IMR-90 (cell line): ENCODE measurements around the gene HPRT1. TPM values are rescaled to one million over a fixed set of nuclear protein-coding genes. Genes with fewer than 3 reads are reported as not detected.

Experiments
- ATAC-seq: fragments of 200-7000 bp; cut with Tn5 transposase; 2 replicates; pipeline ENCODE4 v1.9.1; 2020; ENCODE audit warnings: low read depth, mild to moderate bottlenecking, moderate library complexity
- Bru-seq: library from RNA; stranded (reverse); fragments of 400-500 nt; gene quantifications from one replicate; lab custom pipeline; 2021; lab: Mats Ljungman, UMichigan
- BruChase-seq, 2 experiments: library from RNA; stranded (reverse); fragments of 400-500 nt; gene quantifications; one replicate each; lab custom pipeline; 2021; lab: Mats Ljungman, UMichigan
- BruUV-seq: library from RNA; stranded (reverse); fragments of 400-500 nt; replicated peaks from 2 replicates; lab custom pipeline; 2021; lab: Mats Ljungman, UMichigan
- CTCF ChIA-PET: fragments of 300-600 bp; formaldehyde crosslinking; extraction: SDS; loops from one replicate; lab custom pipeline; 2021; ENCODE audit warnings: antibody characterized with exemption; lab: Yijun Ruan, JAX
- POLR2A ChIA-PET: fragments of 300-600 bp; sonication (Branson Sonifier 250); formaldehyde crosslinking; loops from one replicate; lab custom pipeline; 2022; ENCODE audit warnings: antibody characterized with exemption; ENCODE audit not compliant: unreplicated experiment; lab: Charles Lee
- DNase-seq: peaks from one replicate; pipeline ENCODE4 v3.0.0; 2013
- H2AFZ ChIP-seq: replicated peaks from 2 replicates; pipeline ENCODE3; 2013; ENCODE audit warnings: low read length, mild to moderate bottlenecking; ENCODE audit not compliant: poor library complexity
- H2AK5ac ChIP-seq: 2 replicates; pipeline ENCODE4 v1.6.1; 2013; ENCODE audit warnings: low read depth, low read length, inconsistent platforms
- H2AK9ac ChIP-seq: replicated peaks from 2 replicates; pipeline ENCODE3; 2013; ENCODE audit warnings: mild to moderate bottlenecking, low read depth, low read length, moderate library complexity; ENCODE audit not compliant: poor library complexity
- H2BK120ac ChIP-seq: 2 replicates; pipeline ENCODE4 v1.6.1; 2013; ENCODE audit warnings: low read depth, low read length, inconsistent platforms
- H2BK15ac ChIP-seq: 3 replicates; pipeline ENCODE4 v1.6.1; 2013; ENCODE audit warnings: low read depth, low read length, inconsistent platforms
- H2BK20ac ChIP-seq: 2 replicates; pipeline ENCODE4 v1.6.1; 2013; ENCODE audit warnings: low read depth, mild to moderate bottlenecking, inconsistent platforms, low read length, moderate library complexity
- H2BK5ac ChIP-seq: 2 replicates; pipeline ENCODE4 v1.6.1; 2013; ENCODE audit warnings: mild to moderate bottlenecking, low read depth, low read length, inconsistent platforms; ENCODE audit not compliant: poor library complexity, severe bottlenecking
- H3K14ac ChIP-seq: replicated peaks from 2 replicates; pipeline ENCODE4 v1.6.1; 2013; ENCODE audit warnings: low read depth, low read length, inconsistent platforms
- H3K18ac ChIP-seq: 2 replicates; pipeline ENCODE4 v1.6.1; 2013; ENCODE audit warnings: low read depth, low read length, control low read depth
- H3K23ac ChIP-seq: 2 replicates; pipeline ENCODE4 v1.6.1; 2013; ENCODE audit warnings: low read depth, low read length, inconsistent platforms
- H3K27ac ChIP-seq: 2 replicates; pipeline ENCODE4 v1.5.1; 2013; ENCODE audit warnings: mild to moderate bottlenecking, control low read depth, low read length; ENCODE audit not compliant: insufficient read depth
- H3K27me3 ChIP-seq: 2 replicates; pipeline ENCODE4 v1.6.1; 2013; ENCODE audit warnings: low read length; ENCODE audit not compliant: control insufficient read depth, insufficient read depth
- H3K36me3 ChIP-seq: 2 replicates; pipeline ENCODE4 v1.6.1; 2013; ENCODE audit warnings: low read length, mixed read lengths; ENCODE audit not compliant: control insufficient read depth, insufficient read depth
- H3K4ac ChIP-seq: 2 replicates; pipeline ENCODE4 v1.6.1; 2013; ENCODE audit warnings: low read depth, low read length, inconsistent platforms
- H3K4me1 ChIP-seq: 2 replicates; pipeline ENCODE4 v1.6.1; 2013; ENCODE audit warnings: low read length, mixed read lengths; ENCODE audit not compliant: control insufficient read depth, insufficient read depth
- H3K4me2 ChIP-seq: 2 replicates; pipeline ENCODE4 v1.6.1; 2013; ENCODE audit warnings: low read depth, mild to moderate bottlenecking, control low read depth, low read length, moderate library complexity
- H3K4me3 ChIP-seq: 2 replicates; pipeline ENCODE4 v1.5.1; 2013; ENCODE audit warnings: low read depth, mild to moderate bottlenecking, control low read depth, low read length, moderate library complexity; ENCODE audit not compliant: insufficient read depth
- H3K56ac ChIP-seq: 2 replicates; pipeline ENCODE4 v1.6.1; 2013; ENCODE audit warnings: low read length, inconsistent platforms; ENCODE audit not compliant: insufficient read depth; ENCODE audit errors: extremely low read depth
- H3K79me1 ChIP-seq, 2 experiments: 2 replicates each; pipeline ENCODE4 v1.6.1; 2013; ENCODE audit warnings: low read length in 2 of 2, inconsistent platforms in 1 of 2, low read depth in 1 of 2
- H3K9ac ChIP-seq: 2 replicates; pipeline ENCODE4 v1.6.1; 2013; ENCODE audit warnings: low read depth, low read length, control low read depth
- H3K9me1 ChIP-seq: 2 replicates; pipeline ENCODE4 v1.6.1; 2013; ENCODE audit warnings: low read length, inconsistent platforms; ENCODE audit not compliant: insufficient read depth
- H3K9me3 ChIP-seq: 2 replicates; pipeline ENCODE4 v1.6.1; 2013; ENCODE audit warnings: low read length; ENCODE audit not compliant: control insufficient read depth, insufficient read depth
- H4K20me1 ChIP-seq: 2 replicates; pipeline ENCODE4 v1.6.1; 2013; ENCODE audit warnings: low read length, inconsistent platforms; ENCODE audit not compliant: insufficient read depth
- H4K5ac ChIP-seq: 2 replicates; pipeline ENCODE4 v1.6.1; 2013; ENCODE audit warnings: mild to moderate bottlenecking, low read depth, low read length, control low read depth
- H4K8ac ChIP-seq, 2 experiments: 2 replicates each; pipeline ENCODE4 v1.6.1; 2013; ENCODE audit warnings: low read depth in 2 of 2, low read length in 2 of 2, control low read depth in 1 of 2, inconsistent platforms in 1 of 2
- H4K91ac ChIP-seq: 2 replicates; pipeline ENCODE4 v1.6.1; 2013; ENCODE audit warnings: low read depth, low read length, inconsistent platforms; ENCODE audit not compliant: insufficient read depth
- CEBPB ChIP-seq: IDR thresholded peaks from 2 replicates; pipeline ENCODE4 v1.6.1; 2012; ENCODE audit warnings: low read depth, low read length, improper control_type of control experiment
- CHD1 ChIP-seq: IDR thresholded peaks from 2 replicates; pipeline ENCODE4 v1.6.1; 2012; ENCODE audit warnings: low read depth, low read length, improper control_type of control experiment
- MAZ ChIP-seq: IDR thresholded peaks from 2 replicates; pipeline ENCODE4 v1.6.1; 2012; ENCODE audit warnings: low read depth, mild to moderate bottlenecking, low read length, improper control_type of control experiment, moderate library complexity, borderline replicate concordance
- NFE2L2 ChIP-seq: fragments of 150-350 bp; IDR thresholded peaks from 2 replicates; pipeline ENCODE4 v1.6.1; 2016; ENCODE audit warnings: low read depth, mild to moderate bottlenecking, low read length
- whole genome bisulfite sequencing, 2 experiments: methylation state at CpG; one replicate each; pipeline versions ENCODE4 v1.1.5 to v1.1.7; 2013; ENCODE audit warnings: missing lambda C conversion rate in 2 of 2; ENCODE audit not compliant: insufficient read length in 1 of 2; ENCODE audit errors: extremely low coverage in 2 of 2; 5-methylcytosine and 5-hydroxymethylcytosine counted together
- dilution Hi-C: fragments of 300-500 bp; cut with HindIII; formaldehyde crosslinking; loops from one replicate; pipeline ENCODE4 v1.14.3; 2018; ENCODE audit warnings: low sequenced_read_pairs; ENCODE audit not compliant: unreplicated experiment
- in situ Hi-C: fragments of 300-500 bp; cut with MboI; formaldehyde crosslinking; loops from 3 replicates; pipeline ENCODE4 v1.14.3; 2019; ENCODE audit warnings: low sequenced_read_pairs, inconsistent platforms, mixed read lengths
- intact Hi-C: fragments of 100-400 bp; cut with micrococcal nuclease; formaldehyde crosslinking; loops from 2 replicates; pipeline ENCODE4 v1.10.0; 2022
- long read RNA-seq: library from polyadenylated mRNA; unstranded; transcript quantifications from one replicate; pipeline ENCODE4 v2.0.0, GENCODE V29; 2021; ENCODE audit not compliant: unreplicated experiment
- polyA plus RNA-seq, 3 experiments: library from polyadenylated mRNA; depleted of rRNA; stranded (reverse); fragments of >200 nt; gene quantifications; 2 replicates each; pipeline ENCODE4 v1.2.3, GENCODE V29; 2012; ENCODE audit warnings: low replicate concordance in 1 of 3
- total RNA-seq: library from RNA; depleted of rRNA; stranded (reverse); fragments of >200 nt; gene quantifications from 2 replicates; pipeline ENCODE4 v1.2.3, GENCODE V29; 2012; rRNA removed
- TF ChIP-seq, protein P1 (sequence below): fragments of 150-350 bp; IDR thresholded peaks from 2 replicates; pipeline ENCODE4 v1.6.1; 2016; ENCODE audit warnings: low read depth, mild to moderate bottlenecking, low read length, moderate library complexity, borderline replicate concordance

HPRT1 gene
- total RNA-seq (7.0 and 15.6 TPM in 2 replicates), polyA plus RNA-seq (2012; rRNA removed) (26.9 and 30.3 TPM in 2 replicates), Bru-seq, nascent RNA (percentile 57 among the genes with signal in this experiment), BruChase-seq, experiment 1, labeled RNA remaining after a 6-hour chase (percentile 58 among the genes with signal in this experiment), BruChase-seq, experiment 2, labeled RNA remaining after a 2-hour chase (percentile 58 among the genes with signal in this experiment)
- 6.1 and 8.6 TPM in 2 replicates for polyA plus RNA-seq (2012; cell fraction: cytosol; rRNA removed)
- polyA plus RNA-seq (2012; cell fraction: nucleus; rRNA removed; ENCODE audit: low replicate concordance), result 2.9 and 7.4 TPM in 2 replicates
- long read RNA-seq, partial matches to known transcripts, result 0 of 3 reads
- long read RNA-seq, other reads (novel, unspliced or antisense), result 0 of 3 reads

DNA sequence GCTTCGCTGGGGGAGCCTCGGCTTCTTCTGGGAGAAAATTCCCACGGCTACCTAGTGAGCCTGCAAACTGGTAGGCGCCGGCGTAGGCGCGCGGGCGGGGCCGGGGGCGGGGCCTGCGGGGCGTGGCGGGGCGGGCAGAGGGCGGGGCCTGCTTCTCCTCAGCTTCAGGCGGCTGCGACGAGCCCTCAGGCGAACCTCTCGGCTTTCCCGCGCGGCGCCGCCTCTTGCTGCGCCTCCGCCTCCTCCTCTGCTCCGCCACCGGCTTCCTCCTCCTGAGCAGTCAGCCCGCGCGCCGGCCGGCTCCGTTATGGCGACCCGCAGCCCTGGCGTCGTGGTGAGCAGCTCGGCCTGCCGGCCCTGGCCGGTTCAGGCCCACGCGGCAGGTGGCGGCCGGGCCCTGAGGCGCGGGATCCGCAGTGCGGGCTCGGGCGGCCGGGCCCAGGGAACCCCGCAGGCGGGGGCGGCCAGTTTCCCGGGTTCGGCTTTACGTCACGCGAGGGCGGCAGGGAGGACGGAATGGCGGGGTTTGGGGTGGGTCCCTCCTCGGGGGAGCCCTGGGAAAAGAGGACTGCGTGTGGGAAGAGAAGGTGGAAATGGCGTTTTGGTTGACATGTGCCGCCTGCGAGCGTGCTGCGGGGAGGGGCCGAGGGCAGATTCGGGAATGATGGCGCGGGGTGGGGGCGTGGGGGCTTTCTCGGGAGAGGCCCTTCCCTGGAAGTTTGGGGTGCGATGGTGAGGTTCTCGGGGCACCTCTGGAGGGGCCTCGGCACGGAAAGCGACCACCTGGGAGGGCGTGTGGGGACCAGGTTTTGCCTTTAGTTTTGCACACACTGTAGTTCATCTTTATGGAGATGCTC, at the start of gene HPRT1:
TSS of gene HPRT1 (plus strand) at position 161 of the 857 bp plus-strand sequence. CDS start at position 308, 147 bp downstream.
- in situ Hi-C loops, result loop anchor here (25.0 kb wide), 1 partner anchor 552 kb away; the partner anchor contains the start of gene RTL8B
- H3K18ac ChIP-seq, result no peak within 1 kb of the TSS
- TF ChIP-seq, protein P1, sequence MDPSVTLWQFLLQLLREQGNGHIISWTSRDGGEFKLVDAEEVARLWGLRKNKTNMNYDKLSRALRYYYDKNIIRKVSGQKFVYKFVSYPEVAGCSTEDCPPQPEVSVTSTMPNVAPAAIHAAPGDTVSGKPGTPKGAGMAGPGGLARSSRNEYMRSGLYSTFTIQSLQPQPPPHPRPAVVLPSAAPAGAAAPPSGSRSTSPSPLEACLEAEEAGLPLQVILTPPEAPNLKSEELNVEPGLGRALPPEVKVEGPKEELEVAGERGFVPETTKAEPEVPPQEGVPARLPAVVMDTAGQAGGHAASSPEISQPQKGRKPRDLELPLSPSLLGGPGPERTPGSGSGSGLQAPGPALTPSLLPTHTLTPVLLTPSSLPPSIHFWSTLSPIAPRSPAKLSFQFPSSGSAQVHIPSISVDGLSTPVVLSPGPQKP, result no peak
- TF ChIP-seq CHD1 (no peak), MAZ (peak; percentile 19; the same call in 1 of the 2 replicates), NFE2L2 (no peak), CEBPB (no peak)
- peak within 1 kb of the TSS; percentile 93 for H2AFZ ChIP-seq
- H3K27ac ChIP-seq, result peak within 1 kb of the TSS; percentile 39
- peaks cover 0 to 14% of the 10 kb centered on the region in 2 experiments; a peak in 2 of 4 replicates for H3K79me1 ChIP-seq
- ChIA-PET CTCF (no interaction called here), POLR2A (no interaction called here)
- dilution Hi-C loops, result no loop called here
- H4K20me1 ChIP-seq, result no peaks in the 10 kb centered on the region
- no peaks in the 10 kb centered on the region for H3K36me3 ChIP-seq
- no peaks in the 10 kb centered on the region for H3K9me3 ChIP-seq
- no peak within 1 kb of the TSS for H2BK20ac ChIP-seq
- no TSS peak for BruUV-seq
- 27% methylated on average over 35 of the region's 85 CpGs; no CpG with 5 or more reads in 1 of the 2 experiments for WGBS, 2 experiments
- peak within 1 kb of the TSS; percentile 90 for H3K4me2 ChIP-seq
- peak within 1 kb of the TSS; percentile 69 for H3K23ac ChIP-seq
- H3K27me3 ChIP-seq, result no peaks in the 10 kb centered on the region
- peak within 1 kb of the TSS; percentile 89 for H3K4me3 ChIP-seq
- DNase-seq (peak; percentile 66), ATAC-seq (peak; percentile 96)
- H2AK5ac ChIP-seq, result no peak within 1 kb of the TSS
- H4K91ac ChIP-seq, result peak within 1 kb of the TSS; percentile 3; the same call in 1 of the 2 replicates
- no peak within 1 kb of the TSS for H4K5ac ChIP-seq
- no peak within 1 kb of the TSS; the same call in 1 of the 2 replicates for H2BK120ac ChIP-seq
- intact Hi-C loops, result no loop called here
- no peak within 1 kb of the TSS for H2BK15ac ChIP-seq
- no peaks in the 10 kb centered on the region; the same call in 1 of the 2 replicates for H3K4me1 ChIP-seq
- no peak within 1 kb of the TSS; the same call in 1 of the 2 replicates for H3K56ac ChIP-seq
- H3K9me1 ChIP-seq, result no peaks in the 10 kb centered on the region
- H2BK5ac ChIP-seq, result peak within 1 kb of the TSS; percentile 27
- H3K14ac ChIP-seq, result 0 out of 2 replicates have a peak within 1 kb of the TSS, but pooled peaks have one; percentile 18
- H4K8ac ChIP-seq, result peak within 1 kb of the TSS; percentile 12 to 52; a peak in 2 of 4 replicates
- peak within 1 kb of the TSS; percentile 71 for H3K9ac ChIP-seq
- H2AK9ac ChIP-seq, result peak within 1 kb of the TSS; percentile 61
- H3K4ac ChIP-seq, result peak within 1 kb of the TSS; percentile 39; the same call in 1 of the 2 replicates
